Right lobe of liver (tissue), 4 donors: Measurements from ENCODE around the gene SPAG17.

Experiments
- POLR2A ChIP-seq: fragments of 450-650 bp; IDR thresholded peaks from one replicate; pipeline ENCODE4 v1.6.1; 2017; ENCODE audit warnings: antibody characterized with exemption, mild to moderate bottlenecking
- TF ChIP-seq, protein P1 (sequence below), 4 donors: fragments of 200-600 bp in 3 of 4; fragments of 450-650 bp in 1 of 4; IDR thresholded peaks; one replicate each; pipeline versions ENCODE4 v1.5.1 to v1.8.0; 2016 to 2022; ENCODE audit warnings: antibody characterized with exemption in 4 of 4, mild to moderate bottlenecking in 2 of 4
- donor health status: DM: no; HTN: no; CAD: no.
- donor health status: DM: no; HTN: no; CAD: no.
- donor health status: DM: no; HTN: yes; CAD: no.

DNA sequence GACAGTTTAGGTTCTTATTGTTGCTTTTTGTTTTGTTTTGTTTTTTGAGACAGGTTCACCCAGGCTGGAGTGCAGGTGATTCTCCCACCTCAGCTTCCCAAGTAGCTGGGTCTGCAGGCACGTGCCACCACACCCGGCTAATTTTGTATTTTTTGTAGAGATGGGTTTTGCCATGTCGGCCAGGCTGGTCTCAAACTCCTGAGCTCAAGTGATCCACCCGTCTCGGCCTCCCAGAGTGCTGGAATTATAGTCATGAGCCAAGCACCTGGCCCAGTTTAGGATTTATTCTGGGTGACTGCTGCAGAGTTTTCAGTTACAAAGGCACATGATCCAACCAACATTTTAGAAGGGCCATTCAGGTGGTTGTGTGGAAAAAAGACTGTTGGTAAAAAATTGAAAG is 102.0 kb downstream of the SPAG17 start:
- TF ChIP-seq, protein P1, sequence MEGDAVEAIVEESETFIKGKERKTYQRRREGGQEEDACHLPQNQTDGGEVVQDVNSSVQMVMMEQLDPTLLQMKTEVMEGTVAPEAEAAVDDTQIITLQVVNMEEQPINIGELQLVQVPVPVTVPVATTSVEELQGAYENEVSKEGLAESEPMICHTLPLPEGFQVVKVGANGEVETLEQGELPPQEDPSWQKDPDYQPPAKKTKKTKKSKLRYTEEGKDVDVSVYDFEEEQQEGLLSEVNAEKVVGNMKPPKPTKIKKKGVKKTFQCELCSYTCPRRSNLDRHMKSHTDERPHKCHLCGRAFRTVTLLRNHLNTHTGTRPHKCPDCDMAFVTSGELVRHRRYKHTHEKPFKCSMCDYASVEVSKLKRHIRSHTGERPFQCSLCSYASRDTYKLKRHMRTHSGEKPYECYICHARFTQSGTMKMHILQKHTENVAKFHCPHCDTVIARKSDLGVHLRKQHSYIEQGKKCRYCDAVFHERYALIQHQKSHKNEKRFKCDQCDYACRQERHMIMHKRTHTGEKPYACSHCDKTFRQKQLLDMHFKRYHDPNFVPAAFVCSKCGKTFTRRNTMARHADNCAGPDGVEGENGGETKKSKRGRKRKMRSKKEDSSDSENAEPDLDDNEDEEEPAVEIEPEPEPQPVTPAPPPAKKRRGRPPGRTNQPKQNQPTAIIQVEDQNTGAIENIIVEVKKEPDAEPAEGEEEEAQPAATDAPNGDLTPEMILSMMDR (IDR thresholded peaks at IDR 0.05): no peak
- no peak for TF ChIP-seq POLR2A
